Adrenal gland (tissue), 19 donors: ENCODE measurements around the gene DKK1. TPM values are rescaled to one million over a fixed set of nuclear protein-coding genes. Genes with fewer than 3 reads are reported as not detected.

Source experiments
- DNase-seq, 7 donors: peaks; one replicate each; pipeline ENCODE4 v3.0.0-alpha.2; 2019 to 2020
- H3K27ac ChIP-seq, 5 donors: fragments of 200-600 bp; sonication (generic) in 4 of 5; 1 replicate in 3 of 5; 2 replicates in 2 of 5; pipeline versions ENCODE4 v1.5.1 to v1.8.0; 2016 to 2020; ENCODE audit warnings: mild to moderate bottlenecking in 1 of 5
- H3K27me3 ChIP-seq: fragments of 200-600 bp; 2 replicates; pipeline ENCODE4 v1.8.0; 2021
- H3K36me3 ChIP-seq, 2 donors: fragments of 200-600 bp; replicated peaks in 1 of 2; 1 replicate in 1 of 2; 2 replicates in 1 of 2; pipeline versions ENCODE4 v1.5.1 to v1.8.0; 2018 to 2022
- H3K4me1 ChIP-seq, 2 donors: fragments of 200-600 bp; replicated peaks in 1 of 2; 1 replicate in 1 of 2; 2 replicates in 1 of 2; pipeline versions ENCODE4 v1.5.1 to v1.8.0; 2018 to 2021
- H3K4me3 ChIP-seq, 4 donors: fragments of 200-600 bp; sonication (generic) in 3 of 4; one replicate each; pipeline ENCODE4 v1.5.1; 2016 to 2018
- H3K9me3 ChIP-seq, 3 donors: fragments of 200-600 bp; sonication (generic) in 1 of 3; replicated peaks in 1 of 3; 1 replicate in 2 of 3; 2 replicates in 1 of 3; pipeline versions ENCODE4 v1.5.1 to v1.8.0; 2016 to 2021
- CTCF ChIP-seq, 6 experiments: fragments of 450-650 bp in 4 of 6; fragments of 200-600 bp in 2 of 6; sonication (generic) in 1 of 6; IDR thresholded peaks; 1 replicate in 5 of 6; 2 replicates in 1 of 6; pipeline versions ENCODE4 v1.5.1 to v1.8.0; 2016 to 2021; ENCODE audit warnings: antibody characterized with exemption in 6 of 6, mild to moderate bottlenecking in 2 of 6, moderate library complexity in 1 of 6
- POLR2A ChIP-seq, 2 donors: fragments of 450-650 bp; IDR thresholded peaks; one replicate each; pipeline ENCODE4 v1.6.1; 2017; ENCODE audit warnings: antibody characterized with exemption in 2 of 2, mild to moderate bottlenecking in 2 of 2, moderate library complexity in 1 of 2
- WGBS, 4 donors: extraction: QIAGEN DNeasy Blood & Tissue Kit in 2 of 4; methylation state at CpG; one replicate each; pipeline versions ENCODE4 v1.1.5 to v1.1.7; 2013 to 2017; 5-methylcytosine and 5-hydroxymethylcytosine counted together
- intact Hi-C, 2 donors: fragments of 100-400 bp; cut with DNase I; formaldehyde crosslinking; loops; one replicate each; pipeline versions ENCODE4 v1.14.1 to v1.15.0; 2022 to 2023
- long read RNA-seq, 10 donors: library from polyadenylated mRNA in 3 of 10; unstranded in 2 of 10; stranded (forward) in 1 of 10; transcript quantifications; one replicate each; pipeline ENCODE4 v2.0.0 and lab custom pipeline, GENCODE V29; 2021 to 2026
- polyA plus RNA-seq, 3 donors: library from polyadenylated mRNA; stranded (reverse); fragments of 200-250 nt in 2 of 3; fragments of 350-450 nt in 1 of 3; fragmentation: Illumina TruSeq in 1 of 3; extraction: RNeasy Lipid Tissue Mini Kit (QIAGEN cat#74804) in 1 of 3; gene quantifications; one replicate each; pipeline ENCODE4 v1.2.3, GENCODE V29; 2013 to 2014
- total RNA-seq, 9 donors: library from RNA; depleted of rRNA in 4 of 9; stranded (reverse); fragments of >200 nt in 4 of 9; fragments of 120-200 nt in 1 of 9; fragmentation: NEBNext Ultra II Directional in 1 of 9; extraction: Animal tissue kit (Norgen Biotek cat#: 25700) in 1 of 9; gene quantifications; one replicate each; pipeline versions ENCODE4 v1.1.0 to v1.2.4, GENCODE V29; 2013 to 2023
- donor health status: healthy with polysubstance abuse.
- donor health status: Bipolar disorder and iron deficiency.
- donor health status: DM: yes; HTN: yes; CAD: no.
- donor health status: DM: no; HTN: no; CAD: no.
- donor health status: DM: no; HTN: no; CAD: no.
- donor health status: DM: yes; HTN: yes; CAD: no.

Gene DKK1
- total RNA-seq (1 to 10 TPM in 3 of 9 donors, under 1 TPM in 1, not detected in 5; 0.21 to 1.8 (median 1.4) TPM), polyA plus RNA-seq (1 to 10 TPM in 2 of 3 donors, under 1 TPM in 1; 0.31 to 1.5 (median 1.4) TPM)
- long read RNA-seq, donor 1 = 0 reads
- long read RNA-seq, donor 2 = 0 reads
- long read RNA-seq, donor 3 = 0 reads
- long read RNA-seq, donor 4 = 0 reads
- long read RNA-seq, donor 5 = 0 reads
- long read RNA-seq, donor 6 = 0 reads
- long read RNA-seq, donor 7 = 0 reads
- long read RNA-seq, donor 8 = 0 reads
- long read RNA-seq, donor 9, partial matches to known transcripts = 0 of 1 reads
- long read RNA-seq, donor 9, other reads (novel, unspliced or antisense) = 0 of 1 reads
- long read RNA-seq, donor 10 = 0 reads

- intact Hi-C loops = no loop called here
- Histone ChIP-seq H3K27me3 (peaks cover 11% of the 10 kb centered on the region), H3K4me3 (peak within 1 kb of the TSS in 2 of 4 donors; percentile 31 to 69), H3K4me1 (peaks cover 0 to 20% of the 10 kb centered on the region in 2 donors), H3K9me3 (no peaks in the 10 kb centered on the region), H3K36me3 (no peaks in the 10 kb centered on the region), H3K27ac (no peak within 1 kb of the TSS)
- TF ChIP-seq POLR2A (IDR thresholded peaks at IDR 0.05) (no peak), CTCF (IDR thresholded peaks at IDR 0.05) (peak; percentile 31 to 58 (median 50))
- WGBS, 4 donors = 0 to 2% (median 1%) methylated on average over 21 to 55 of the region's 55 CpGs
- peak; percentile 23 to 65 (median 47) for DNase-seq
Measured at GRCh38 chr10:52313933-52314821, at the start of gene DKK1. Gene DKK1, plus strand, starts transcription at chr10:52314281. Its CDS starts 154 bp downstream, at chr10:52314435.

GRCh38 chr10:52265131-52265926 lies 48.8 kb upstream of the DKK1 start:
- no peak overlapping the region for H3K4me3 ChIP-seq
- no peaks in the 10 kb centered on the region for H3K36me3 ChIP-seq
- H3K9me3 ChIP-seq = no peaks in the 10 kb centered on the region
- WGBS, 4 donors = 84 to 89% (median 85%) methylated on average over 3 of the region's 3 CpGs
- no peak overlapping the region for H3K27ac ChIP-seq
- H3K27me3 ChIP-seq = no peaks in the 10 kb centered on the region
- no peaks in the 10 kb centered on the region for H3K4me1 ChIP-seq
- intact Hi-C loops = no loop called here
- no peak for DNase-seq
- no peak for TF ChIP-seq CTCF (IDR thresholded peaks at IDR 0.05)
- TF ChIP-seq POLR2A (IDR thresholded peaks at IDR 0.05) = no peak

GRCh38 chr10:52266858-52267257 lies 47.2 kb upstream of the DKK1 start:
- intact Hi-C loops = no loop called here
- Histone ChIP-seq H3K36me3 (no peaks in the 10 kb centered on the region), H3K4me1 (no peaks in the 10 kb centered on the region), H3K27me3 (no peaks in the 10 kb centered on the region), H3K9me3 (no peaks in the 10 kb centered on the region), H3K27ac (no peak overlapping the region), H3K4me3 (no peak overlapping the region)
- DNase-seq = no peak
- WGBS, 4 donors = 66 to 88% (median 75%) methylated on average over 1 of the region's 1 CpG
- TF ChIP-seq POLR2A (IDR thresholded peaks at IDR 0.05) (no peak), CTCF (IDR thresholded peaks at IDR 0.05) (no peak)

GRCh38 chr10:52268790-52269189 lies 45.3 kb upstream of the DKK1 start:
- Histone ChIP-seq H3K4me3 (no peak overlapping the region), H3K27me3 (no peaks in the 10 kb centered on the region), H3K27ac (no peak overlapping the region), H3K36me3 (no peaks in the 10 kb centered on the region), H3K9me3 (no peaks in the 10 kb centered on the region), H3K4me1 (no peaks in the 10 kb centered on the region)
- WGBS, 4 donors = 91 to 97% (median 94%) methylated on average over 2 of the region's 2 CpGs
- DNase-seq = no peak
- intact Hi-C loops = no loop called here
- TF ChIP-seq CTCF (IDR thresholded peaks at IDR 0.05) (no peak), POLR2A (IDR thresholded peaks at IDR 0.05) (no peak)
